Measurements from ENCODE around the gene FIGLA. TPM values are rescaled to one million over a fixed set of nuclear protein-coding genes. Genes with fewer than 3 reads are reported as not detected.

Gene FIGLA
- total and polyA plus RNA-seq, 2 donors (not counting 1 experiment from before 2014, with no cell fraction given), result not detected

DNA sequence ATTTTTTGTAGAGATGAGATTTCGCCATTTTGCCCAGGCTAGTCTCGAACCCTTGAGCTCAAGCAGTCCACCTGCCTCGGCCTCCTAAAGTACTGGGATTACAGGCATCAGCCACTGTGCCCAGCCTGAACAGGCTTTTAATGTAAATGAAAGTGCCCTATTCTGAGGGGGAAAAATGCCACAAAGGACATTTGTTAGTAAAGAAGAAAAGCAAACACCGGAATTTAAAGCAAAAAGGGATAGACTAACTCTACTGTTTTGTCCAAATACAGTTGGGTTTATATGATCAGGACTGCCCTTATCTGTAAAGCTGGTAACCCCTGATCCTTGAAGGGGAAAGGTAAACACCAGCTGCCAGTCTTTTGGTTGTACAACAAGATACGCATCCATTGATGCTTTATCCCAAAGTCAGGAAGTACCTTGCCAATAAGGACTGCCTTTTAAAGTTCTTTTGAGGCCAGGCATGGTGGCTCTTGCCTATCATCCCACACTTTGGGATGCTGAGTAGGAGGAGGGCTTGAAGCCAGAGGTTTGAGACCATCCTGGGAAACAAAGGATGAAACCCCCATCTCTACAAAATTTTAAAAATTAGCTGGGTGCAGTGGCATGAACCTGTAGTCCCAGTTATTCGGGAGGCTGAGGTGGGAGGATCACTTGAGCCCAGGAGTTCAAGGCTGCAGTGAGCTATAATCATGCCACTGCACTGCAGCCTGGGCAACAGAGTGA is 16.8 kb upstream of the FIGLA start:
- H3K9me3 ChIP-seq (ENCODE audit: control insufficient read depth, insufficient read depth, low read depth, low read length), result no peaks in the 10 kb centered on the region
- no peaks in the 10 kb centered on the region for H3K4me1 ChIP-seq (ENCODE audit: control insufficient read depth, extremely low read depth, insufficient read depth, low read length)
- no peaks in the 10 kb centered on the region for H3K36me3 ChIP-seq (ENCODE audit: control insufficient read depth, insufficient read depth, low read length)
- peaks cover 2% of the 10 kb centered on the region for H3K27me3 ChIP-seq (ENCODE audit: control insufficient read depth, insufficient read depth, low read length)
- H3K4me2 ChIP-seq (ENCODE audit: extremely low read depth, insufficient read depth, low read length), result no peak overlapping the region
- H2AFZ ChIP-seq (ENCODE audit: low read length), result no peak overlapping the region
- H3K9ac ChIP-seq (ENCODE audit: insufficient read depth, low read length), result no peak overlapping the region
- no peaks in the 10 kb centered on the region for H3K79me2 ChIP-seq (ENCODE audit: control insufficient read depth, insufficient read depth, low read length)
- no peaks in the 10 kb centered on the region for H4K20me1 ChIP-seq (ENCODE audit: control insufficient read depth, extremely low read depth, insufficient read depth, low read length)
- no peak overlapping the region for H3K4me3 ChIP-seq (replicated peaks in 1 of 4; ENCODE audit: control extremely low read depth in 1 of 4, insufficient read depth in 1 of 4, low read depth in 3 of 4, low read length in 4 of 4)
- DNase-seq (ENCODE audit: low read depth in 2 of 2), result no peak
- H3K27ac ChIP-seq (ENCODE audit: insufficient read depth, low read length), result no peak overlapping the region
- TF ChIP-seq EZH2 (IDR thresholded peaks at IDR 0.05; ENCODE audit: low read length, missing control alignments), result no peak
- no peak for TF ChIP-seq CTCF (conservative IDR thresholded peaks at IDR 0.05 in 1 of 2, IDR thresholded peaks at IDR 0.05 in 1 of 2; ENCODE audit: low read depth in 1 of 2, low read length in 2 of 2)

DNA sequence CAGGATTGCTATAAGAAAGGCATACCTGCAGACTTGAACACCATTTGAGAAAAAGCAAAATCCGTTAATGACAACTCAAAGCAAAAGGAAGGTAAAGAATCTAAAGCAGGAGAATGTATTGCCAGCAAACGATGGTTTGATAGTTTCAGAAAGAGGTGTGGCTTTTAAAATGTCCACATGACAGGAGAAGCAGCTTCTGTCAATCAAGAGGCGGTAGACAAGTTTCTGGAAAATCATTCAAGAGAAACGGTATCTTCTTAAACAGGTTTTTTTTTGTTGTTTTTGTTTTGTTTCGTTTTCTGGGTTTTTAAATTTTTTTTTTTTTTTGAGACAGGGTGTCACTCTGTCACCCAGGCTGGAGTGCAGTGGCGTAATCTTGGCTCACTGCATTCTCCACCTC is 16.2 kb upstream of the FIGLA start:
- Histone ChIP-seq H3K27ac (ENCODE audit: insufficient read depth, low read length) (no peak overlapping the region), H2AFZ (ENCODE audit: low read length) (no peak overlapping the region), H3K27me3 (ENCODE audit: control insufficient read depth, insufficient read depth, low read length) (peaks cover 2% of the 10 kb centered on the region), H3K9ac (ENCODE audit: insufficient read depth, low read length) (no peak overlapping the region), H3K4me3 (replicated peaks in 1 of 4; ENCODE audit: control extremely low read depth in 1 of 4, insufficient read depth in 1 of 4, low read depth in 3 of 4, low read length in 4 of 4) (no peak overlapping the region), H3K4me1 (ENCODE audit: control insufficient read depth, extremely low read depth, insufficient read depth, low read length) (no peaks in the 10 kb centered on the region), H3K36me3 (ENCODE audit: control insufficient read depth, insufficient read depth, low read length) (no peaks in the 10 kb centered on the region), H3K79me2 (ENCODE audit: control insufficient read depth, insufficient read depth, low read length) (no peaks in the 10 kb centered on the region), H3K9me3 (ENCODE audit: control insufficient read depth, insufficient read depth, low read depth, low read length) (no peaks in the 10 kb centered on the region), H3K4me2 (ENCODE audit: extremely low read depth, insufficient read depth, low read length) (no peak overlapping the region), H4K20me1 (ENCODE audit: control insufficient read depth, extremely low read depth, insufficient read depth, low read length) (no peaks in the 10 kb centered on the region)
- TF ChIP-seq EZH2 (IDR thresholded peaks at IDR 0.05; ENCODE audit: low read length, missing control alignments), result no peak
- no peak for TF ChIP-seq CTCF (conservative IDR thresholded peaks at IDR 0.05 in 1 of 2, IDR thresholded peaks at IDR 0.05 in 1 of 2; ENCODE audit: low read depth in 1 of 2, low read length in 2 of 2)
- DNase-seq (ENCODE audit: low read depth in 2 of 2), result no peak

DNA sequence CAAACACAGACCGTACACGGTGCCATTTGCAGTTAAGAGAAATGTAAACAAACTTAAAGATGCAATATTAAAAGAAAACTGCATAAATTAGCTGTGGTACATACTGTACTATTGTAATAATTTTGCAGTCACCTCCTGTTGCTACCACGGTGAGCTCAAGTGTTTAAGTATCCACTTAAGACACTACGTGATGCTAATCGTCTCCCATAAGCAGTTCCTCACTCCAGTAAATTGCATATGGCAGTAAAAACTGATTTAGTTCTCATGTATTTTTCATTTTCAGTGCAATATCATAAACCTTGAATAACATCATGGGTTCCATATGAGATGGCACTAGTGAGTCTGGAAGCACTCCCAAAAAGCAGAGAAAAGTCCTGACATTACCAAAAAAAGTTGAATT is 15.6 kb upstream of the FIGLA start:
- Histone ChIP-seq H3K9ac (ENCODE audit: insufficient read depth, low read length) (no peak overlapping the region), H3K4me1 (ENCODE audit: control insufficient read depth, extremely low read depth, insufficient read depth, low read length) (no peaks in the 10 kb centered on the region), H3K4me2 (ENCODE audit: extremely low read depth, insufficient read depth, low read length) (no peak overlapping the region), H3K79me2 (ENCODE audit: control insufficient read depth, insufficient read depth, low read length) (no peaks in the 10 kb centered on the region), H3K27me3 (ENCODE audit: control insufficient read depth, insufficient read depth, low read length) (peaks cover 2% of the 10 kb centered on the region), H4K20me1 (ENCODE audit: control insufficient read depth, extremely low read depth, insufficient read depth, low read length) (no peaks in the 10 kb centered on the region), H3K36me3 (ENCODE audit: control insufficient read depth, insufficient read depth, low read length) (no peaks in the 10 kb centered on the region), H3K27ac (ENCODE audit: insufficient read depth, low read length) (no peak overlapping the region), H2AFZ (ENCODE audit: low read length) (no peak overlapping the region), H3K4me3 (replicated peaks in 1 of 4; ENCODE audit: control extremely low read depth in 1 of 4, insufficient read depth in 1 of 4, low read depth in 3 of 4, low read length in 4 of 4) (no peak overlapping the region), H3K9me3 (ENCODE audit: control insufficient read depth, insufficient read depth, low read depth, low read length) (no peaks in the 10 kb centered on the region)
- no peak for DNase-seq (ENCODE audit: low read depth in 2 of 2)
- TF ChIP-seq CTCF (conservative IDR thresholded peaks at IDR 0.05 in 1 of 2, IDR thresholded peaks at IDR 0.05 in 1 of 2; ENCODE audit: low read depth in 1 of 2, low read length in 2 of 2) (no peak), EZH2 (IDR thresholded peaks at IDR 0.05; ENCODE audit: low read length, missing control alignments) (no peak)
